CD4-positive, alpha-beta T cell (primary cell): ENCODE data around the gene LTO1. TPM values are rescaled to one million over a fixed set of nuclear protein-coding genes. Genes with fewer than 3 reads are reported as not detected.

Experiments used
- ATAC-seq: fragments of 200-7000 bp; cut with Tn5 transposase; one replicate; pipeline ENCODE4 v1.10.0; 2022; ENCODE audit warnings: mild to moderate bottlenecking; ENCODE audit not compliant: poor library complexity
- CTCF ChIA-PET: fragments of 350-600 bp; sonication (Branson Sonifier 250); formaldehyde crosslinking; loops from one replicate; lab custom pipeline; 2021; ENCODE audit warnings: antibody characterized with exemption, inconsistent platforms; lab: Charles Lee
- POLR2A ChIA-PET: fragments of 350-600 bp; sonication (Branson Sonifier 250); formaldehyde crosslinking; loops from one replicate; lab custom pipeline; 2021; ENCODE audit warnings: antibody characterized with exemption, inconsistent platforms; lab: Charles Lee
- DNase-seq, 14 experiments: peaks; one replicate each; pipeline ENCODE4 v3.0.0-alpha.2; 2013 to 2020; ENCODE audit warnings: mixed read lengths in 2 of 14
- H3K27ac ChIP-seq, 2 donors: one replicate each; pipeline versions ENCODE4 v1.5.1 to v1.7.0; 2013; ENCODE audit warnings: low read length in 2 of 2, low read depth in 1 of 2, mild to moderate bottlenecking in 1 of 2
- H3K27me3 ChIP-seq, 2 experiments: 1 replicate in 1 of 2; 2 replicates in 1 of 2; pipeline versions ENCODE4 v1.6.1 to v1.7.0; 2013; ENCODE audit warnings: low read length in 2 of 2, control low read depth in 1 of 2, mild to moderate bottlenecking in 1 of 2, moderate library complexity in 1 of 2; ENCODE audit not compliant: insufficient read depth in 2 of 2, control insufficient read depth in 1 of 2
- H3K36me3 ChIP-seq: one replicate; pipeline ENCODE4 v1.6.1; 2013; ENCODE audit warnings: low read length, control low read depth; ENCODE audit not compliant: insufficient read depth
- H3K4me1 ChIP-seq: one replicate; pipeline ENCODE4 v1.6.1; 2013; ENCODE audit warnings: low read length, control low read depth; ENCODE audit not compliant: insufficient read depth
- H3K4me3 ChIP-seq: one replicate; pipeline ENCODE4 v1.5.1; 2013; ENCODE audit warnings: mild to moderate bottlenecking, low read length, moderate library complexity
- H3K9me3 ChIP-seq, 2 experiments: 1 replicate in 1 of 2; 2 replicates in 1 of 2; pipeline versions ENCODE4 v1.6.1 to v1.7.0; 2013; ENCODE audit warnings: low read length in 2 of 2, mild to moderate bottlenecking in 2 of 2, control low read depth in 1 of 2, moderate library complexity in 1 of 2; ENCODE audit not compliant: control insufficient read depth in 1 of 2, insufficient read depth in 1 of 2
- H3K27ac Mint-ChIP-seq: one replicate; pipeline ENCODE4 v1.8.0; 2020; ENCODE audit warnings: mixed read lengths
- H3K27me3 Mint-ChIP-seq: one replicate; pipeline ENCODE4 v1.8.0; 2021; ENCODE audit warnings: mixed read lengths
- H3K36me3 Mint-ChIP-seq: one replicate; pipeline ENCODE4 v1.8.0; 2021; ENCODE audit warnings: low read depth, mixed read lengths
- H3K4me1 Mint-ChIP-seq: one replicate; pipeline ENCODE4 v1.8.0; 2021; ENCODE audit warnings: low read depth, mixed read lengths
- H3K4me3 Mint-ChIP-seq: one replicate; pipeline ENCODE4 v1.8.0; 2020; ENCODE audit warnings: mild to moderate bottlenecking, mixed read lengths
- H3K9me3 Mint-ChIP-seq: one replicate; pipeline ENCODE4 v1.8.0; 2020; ENCODE audit warnings: mixed read lengths
- CTCF ChIP-seq: fragments of 200-600 bp; IDR thresholded peaks from one replicate; pipeline ENCODE4 v1.8.0; 2022; ENCODE audit warnings: antibody characterized with exemption, mild to moderate bottlenecking
- intact Hi-C, 2 experiments: fragments of 100-400 bp; cut with DNase I in 1 of 2; cut with micrococcal nuclease in 1 of 2; formaldehyde crosslinking; loops; one replicate each; pipeline versions ENCODE4 v1.15.1 to v1.9.0; 2023 to 2025; cut with DNase I, micrococcal nuclease
- total RNA-seq, 174 experiments: library from RNA in 2 of 174; stranded (reverse) in 2 of 174; gene quantifications; one replicate each; pipeline ENCODE4 v1.2.3 and lab custom pipeline; 2021 to 2026

Gene LTO1
- total RNA-seq, 2 experiments from 2014 or later = 33.5 to 35.5 TPM

- H3K36me3 Mint-ChIP-seq = no peaks in the 10 kb centered on the region
- peaks cover 37% of the 10 kb centered on the region for H3K27me3 Mint-ChIP-seq
- H3K27ac Mint-ChIP-seq = no peak overlapping the region
- H3K27ac ChIP-seq = no peak overlapping the region
- peaks cover 25 to 32% of the 10 kb centered on the region in 2 experiments for H3K27me3 ChIP-seq
- no peaks in the 10 kb centered on the region for H3K36me3 ChIP-seq
- peaks cover 4% of the 10 kb centered on the region for H3K9me3 Mint-ChIP-seq
- peaks cover 14% of the 10 kb centered on the region for H3K4me1 Mint-ChIP-seq
- ChIA-PET POLR2A (no interaction called here), CTCF (no interaction called here)
- intact Hi-C loops = no loop called here
- no peak for DNase-seq
- no peak overlapping the region for H3K4me3 Mint-ChIP-seq
- no peak for TF ChIP-seq CTCF
- ATAC-seq = no peak
- peaks cover 14% of the 10 kb centered on the region for H3K4me1 ChIP-seq
- peaks cover 0 to 27% of the 10 kb centered on the region in 2 experiments for H3K9me3 ChIP-seq
- H3K4me3 ChIP-seq = no peak overlapping the region
Observed at GRCh38 chr11:69632900-69633299, 42.3 kb downstream of the LTO1 start.

GRCh38 chr11:69630424-69630823 is 44.7 kb downstream of the LTO1 start:
- no peak overlapping the region for H3K27ac ChIP-seq
- no peaks in the 10 kb centered on the region for H3K36me3 ChIP-seq
- intact Hi-C loops = no loop called here
- ChIA-PET CTCF (no interaction called here), POLR2A (no interaction called here)
- ATAC-seq = no peak
- no peak for TF ChIP-seq CTCF
- Mint-ChIP-seq H3K9me3 (peaks cover 4% of the 10 kb centered on the region), H3K4me3 (no peak overlapping the region), H3K27me3 (peaks cover 30% of the 10 kb centered on the region), H3K4me1 (no peaks in the 10 kb centered on the region), H3K36me3 (no peaks in the 10 kb centered on the region), H3K27ac (no peak overlapping the region)
- H3K27me3 ChIP-seq = peaks cover 5 to 7% of the 10 kb centered on the region in 2 experiments
- H3K9me3 ChIP-seq = peaks cover 0 to 20% of the 10 kb centered on the region in 2 experiments
- no peak overlapping the region for H3K4me3 ChIP-seq
- no peaks in the 10 kb centered on the region for H3K4me1 ChIP-seq
- no peak for DNase-seq

GRCh38 chr11:69630017-69630416 is 45.1 kb downstream of the LTO1 start:
- Histone ChIP-seq H3K27ac (no peak overlapping the region), H3K4me3 (no peak overlapping the region), H3K9me3 (peaks cover 0 to 20% of the 10 kb centered on the region in 2 experiments), H3K4me1 (no peaks in the 10 kb centered on the region), H3K27me3 (peaks cover 5% of the 10 kb centered on the region in 2 experiments), H3K36me3 (no peaks in the 10 kb centered on the region)
- ATAC-seq (no peak), DNase-seq (no peak)
- intact Hi-C loops = no loop called here
- TF ChIP-seq CTCF = no peak
- Mint-ChIP-seq H3K27me3 (peaks cover 30% of the 10 kb centered on the region), H3K4me3 (no peak overlapping the region), H3K9me3 (peaks cover 4% of the 10 kb centered on the region), H3K4me1 (no peaks in the 10 kb centered on the region), H3K27ac (no peak overlapping the region), H3K36me3 (no peaks in the 10 kb centered on the region)
- ChIA-PET POLR2A (no interaction called here), CTCF (no interaction called here)
